ENCODE measurements around the gene MGAM2.

MGAM2 gene

DNA sequence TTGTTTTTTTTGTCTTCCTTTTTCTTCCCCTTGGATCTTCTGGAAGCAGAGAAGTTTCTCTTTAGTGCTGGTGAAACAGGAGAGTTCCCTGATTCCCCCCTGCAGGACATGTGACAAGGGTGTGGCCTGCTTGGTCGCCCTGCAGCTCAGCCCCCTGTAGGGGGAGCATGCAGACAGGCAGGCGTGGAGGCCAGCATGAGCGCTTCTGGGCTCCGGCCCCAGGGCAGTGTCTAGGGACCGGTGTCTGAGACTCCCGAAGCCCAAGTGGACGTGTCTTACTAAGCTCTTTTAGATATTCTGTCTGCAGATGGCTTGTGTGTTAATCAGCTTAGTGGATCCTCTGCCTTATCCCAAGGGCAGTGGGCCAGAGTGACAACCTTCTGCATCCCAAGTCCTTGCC lies 120.2 kb downstream of the MGAM2 start:
- DNase-seq (ENCODE audit: low read depth) = no peak
- no peak overlapping the region for H3K4me3 ChIP-seq (ENCODE audit: low read depth, low read length)
- in situ Hi-C loops (cut with HindIII; ENCODE audit: low sequenced_read_pairs) = no loop called here
- TF ChIP-seq, protein P1, sequence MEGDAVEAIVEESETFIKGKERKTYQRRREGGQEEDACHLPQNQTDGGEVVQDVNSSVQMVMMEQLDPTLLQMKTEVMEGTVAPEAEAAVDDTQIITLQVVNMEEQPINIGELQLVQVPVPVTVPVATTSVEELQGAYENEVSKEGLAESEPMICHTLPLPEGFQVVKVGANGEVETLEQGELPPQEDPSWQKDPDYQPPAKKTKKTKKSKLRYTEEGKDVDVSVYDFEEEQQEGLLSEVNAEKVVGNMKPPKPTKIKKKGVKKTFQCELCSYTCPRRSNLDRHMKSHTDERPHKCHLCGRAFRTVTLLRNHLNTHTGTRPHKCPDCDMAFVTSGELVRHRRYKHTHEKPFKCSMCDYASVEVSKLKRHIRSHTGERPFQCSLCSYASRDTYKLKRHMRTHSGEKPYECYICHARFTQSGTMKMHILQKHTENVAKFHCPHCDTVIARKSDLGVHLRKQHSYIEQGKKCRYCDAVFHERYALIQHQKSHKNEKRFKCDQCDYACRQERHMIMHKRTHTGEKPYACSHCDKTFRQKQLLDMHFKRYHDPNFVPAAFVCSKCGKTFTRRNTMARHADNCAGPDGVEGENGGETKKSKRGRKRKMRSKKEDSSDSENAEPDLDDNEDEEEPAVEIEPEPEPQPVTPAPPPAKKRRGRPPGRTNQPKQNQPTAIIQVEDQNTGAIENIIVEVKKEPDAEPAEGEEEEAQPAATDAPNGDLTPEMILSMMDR (IDR thresholded peaks at IDR 0.05; ENCODE audit: low read depth, low read length, missing control alignments) = peak; percentile 7

DNA sequence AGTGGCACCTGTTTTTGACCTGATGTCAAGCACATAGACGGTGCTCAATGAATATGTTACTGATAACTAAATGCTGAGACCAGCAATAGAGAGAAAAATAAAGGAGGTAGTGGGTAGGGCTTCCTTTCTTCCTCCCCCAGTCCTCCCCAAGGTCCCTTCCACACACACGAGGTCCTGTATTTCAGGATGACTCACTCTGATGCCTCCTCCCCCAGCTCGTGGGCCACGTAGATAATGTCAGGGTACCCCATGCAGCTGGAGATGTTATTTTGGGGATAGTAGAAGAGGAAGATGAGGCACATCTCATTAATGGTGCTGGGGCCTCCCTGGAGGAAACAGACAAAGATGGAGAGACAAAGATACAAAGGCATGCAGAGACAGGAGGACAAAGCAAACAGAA lies 129.0 kb downstream of the MGAM2 start:
- TF ChIP-seq, protein P1 (IDR thresholded peaks at IDR 0.05; ENCODE audit: low read depth, low read length, missing control alignments) = no peak
- no peak overlapping the region for H3K4me3 ChIP-seq (ENCODE audit: low read depth, low read length)
- no peak for DNase-seq (ENCODE audit: low read depth)
- in situ Hi-C loops (cut with HindIII; ENCODE audit: low sequenced_read_pairs) = no loop called here

DNA sequence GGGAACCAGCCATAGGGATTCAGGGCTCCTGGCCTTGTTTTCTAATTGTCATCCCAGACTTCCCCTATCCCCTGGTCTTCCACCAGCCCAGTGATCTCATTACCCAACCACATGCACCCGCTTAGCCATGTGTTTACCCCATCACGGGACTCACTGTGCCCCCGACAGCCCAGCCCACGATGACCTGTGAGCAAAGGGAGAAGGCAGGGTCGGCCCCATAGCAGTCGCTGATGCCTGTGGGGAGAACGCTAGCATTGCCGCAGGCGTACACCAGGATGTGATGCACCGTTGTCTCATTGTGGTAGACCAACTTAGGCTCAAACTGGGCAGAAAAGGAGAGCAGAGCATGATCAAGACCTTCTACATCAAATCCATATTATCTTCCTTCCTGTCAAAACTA lies 132.3 kb downstream of the MGAM2 start:
- H3K4me3 ChIP-seq (ENCODE audit: low read depth, low read length) = no peak overlapping the region
- TF ChIP-seq, protein P1 (IDR thresholded peaks at IDR 0.05; ENCODE audit: low read depth, low read length, missing control alignments) = no peak
- no peak for DNase-seq (ENCODE audit: low read depth)
- in situ Hi-C loops (cut with HindIII; ENCODE audit: low sequenced_read_pairs) = no loop called here

DNA sequence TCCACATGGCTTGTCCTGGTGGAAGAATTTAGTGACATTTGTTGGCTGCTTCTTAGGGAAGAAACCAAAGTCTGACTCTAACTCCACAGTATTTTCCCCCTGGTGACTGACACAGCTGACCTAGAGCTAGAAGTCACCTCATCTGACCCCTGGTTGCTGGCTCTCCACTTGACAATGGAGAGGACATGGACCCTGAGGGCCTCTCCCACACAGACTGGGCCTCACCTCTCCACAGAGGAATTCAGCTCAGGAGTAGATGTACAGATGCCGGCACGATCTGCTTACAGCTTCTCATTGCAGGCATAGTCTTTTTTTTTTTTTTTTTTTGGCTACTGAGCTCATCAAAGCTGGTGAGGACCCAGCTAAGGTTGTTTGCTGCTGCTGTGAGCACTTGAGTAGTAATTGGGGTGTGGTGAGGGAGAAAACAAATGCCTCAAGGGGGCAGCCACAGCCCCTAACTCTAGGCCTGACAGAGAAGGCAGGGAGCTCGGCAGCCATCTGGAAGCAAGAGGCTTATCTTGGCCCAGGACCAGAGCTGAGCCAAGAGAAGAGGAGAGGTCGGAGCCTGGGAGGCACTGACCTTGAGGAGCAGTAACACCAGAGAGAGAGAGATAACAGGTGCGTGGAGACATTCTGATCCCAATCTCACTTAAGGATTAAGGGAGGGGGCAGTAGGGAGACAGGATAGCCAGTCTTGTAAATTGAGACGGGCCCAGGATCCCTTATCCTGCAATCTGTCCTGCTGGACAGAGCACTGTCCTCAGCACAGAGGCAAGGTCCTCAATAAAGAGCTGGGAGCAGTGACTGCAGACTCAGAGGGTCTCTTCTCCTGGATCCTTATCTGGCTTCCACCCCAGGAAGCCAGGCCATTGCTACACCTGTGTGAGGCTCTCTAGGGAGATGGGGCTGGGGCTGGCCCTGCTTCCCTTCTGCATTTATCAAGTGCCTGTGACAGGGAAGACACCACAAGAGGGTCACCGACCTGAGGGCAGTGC lies 136.9 kb downstream of the MGAM2 start:
- H3K4me3 ChIP-seq (ENCODE audit: low read depth, low read length) = no peak overlapping the region
- TF ChIP-seq, protein P1 (IDR thresholded peaks at IDR 0.05; ENCODE audit: low read depth, low read length, missing control alignments) = no peak
- in situ Hi-C loops (cut with HindIII; ENCODE audit: low sequenced_read_pairs) = no loop called here
- DNase-seq (ENCODE audit: low read depth) = no peak

DNA sequence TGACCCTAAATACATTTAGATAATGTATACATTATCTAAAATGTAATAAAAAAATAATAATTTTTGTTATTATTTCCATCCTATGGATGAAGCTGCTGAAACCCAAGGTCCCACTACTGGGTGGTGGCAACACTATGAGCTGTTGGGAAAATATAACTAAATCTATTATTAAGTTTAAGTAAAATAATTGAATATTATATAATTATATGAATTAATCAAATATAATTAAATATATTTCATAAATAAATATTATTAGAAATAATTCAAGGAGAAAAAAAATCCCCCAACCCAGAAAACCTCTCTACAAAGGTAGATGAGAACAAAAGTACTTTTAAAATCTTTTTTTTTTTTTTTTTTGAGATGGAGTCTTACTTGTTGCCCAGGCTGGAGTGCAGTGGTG lies 138.4 kb downstream of the MGAM2 start:
- in situ Hi-C loops (cut with HindIII; ENCODE audit: low sequenced_read_pairs) = no loop called here
- H3K4me3 ChIP-seq (ENCODE audit: low read depth, low read length) = no peak overlapping the region
- DNase-seq (ENCODE audit: low read depth) = no peak
- TF ChIP-seq, protein P1 (IDR thresholded peaks at IDR 0.05; ENCODE audit: low read depth, low read length, missing control alignments) = no peak

DNA sequence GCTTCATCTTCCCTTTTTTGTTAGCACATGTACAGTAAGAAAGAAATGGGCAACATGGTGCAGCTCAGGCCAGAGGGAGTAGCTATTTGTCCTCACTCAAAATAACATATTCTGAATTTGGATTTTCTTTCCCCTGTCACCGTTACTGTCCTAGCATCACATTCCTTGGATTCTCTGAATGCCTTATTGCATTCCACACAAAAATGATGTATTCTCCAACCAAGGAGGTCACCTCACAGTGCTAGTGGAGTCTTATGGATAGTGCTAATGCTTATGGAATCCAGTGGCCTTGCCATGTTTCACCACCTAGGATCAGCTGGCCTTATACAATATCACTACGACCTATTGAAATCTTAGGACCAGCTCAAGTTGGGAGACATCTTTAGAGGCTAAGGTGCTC lies 139.2 kb downstream of the MGAM2 start:
- DNase-seq (ENCODE audit: low read depth) = no peak
- no peak overlapping the region for H3K4me3 ChIP-seq (ENCODE audit: low read depth, low read length)
- TF ChIP-seq, protein P1 (IDR thresholded peaks at IDR 0.05; ENCODE audit: low read depth, low read length, missing control alignments) = no peak
- in situ Hi-C loops (cut with HindIII; ENCODE audit: low sequenced_read_pairs) = no loop called here
